Measurements from ENCODE around the gene NEB.

The NEB gene

GRCh38 chr2:151478011-151478410 lies 256.3 kb downstream of the NEB start:
- no peak for DNase-seq (ENCODE audit: low read depth)

- no peak for DNase-seq (ENCODE audit: low read depth)
Measured at GRCh38 chr2:151476287-151476686, 258.0 kb downstream of the NEB start.

DNA sequence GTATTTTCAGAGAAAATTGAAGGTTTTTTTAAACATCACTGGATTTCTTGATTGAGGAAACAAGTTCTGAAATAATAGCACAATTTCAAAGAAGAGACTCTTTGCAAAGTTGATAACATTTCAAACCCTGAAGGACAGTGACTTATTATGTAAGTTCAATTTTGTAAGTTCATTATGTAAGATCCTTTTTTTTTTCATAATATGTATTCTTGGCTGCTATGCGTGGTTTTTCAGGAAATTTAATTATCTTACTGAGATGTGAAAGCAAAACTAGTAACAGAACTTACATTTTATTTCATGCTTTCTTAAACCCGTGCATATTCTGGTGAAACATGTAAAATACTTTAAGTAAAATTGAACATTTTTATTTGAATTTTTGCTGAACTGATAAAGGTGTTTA lies 259.2 kb downstream of the NEB start:
- DNase-seq (ENCODE audit: low read depth): no peak

- no peak for DNase-seq (ENCODE audit: low read depth)
Measured at GRCh38 chr2:151472966-151473365, 261.3 kb downstream of the NEB start.

DNA sequence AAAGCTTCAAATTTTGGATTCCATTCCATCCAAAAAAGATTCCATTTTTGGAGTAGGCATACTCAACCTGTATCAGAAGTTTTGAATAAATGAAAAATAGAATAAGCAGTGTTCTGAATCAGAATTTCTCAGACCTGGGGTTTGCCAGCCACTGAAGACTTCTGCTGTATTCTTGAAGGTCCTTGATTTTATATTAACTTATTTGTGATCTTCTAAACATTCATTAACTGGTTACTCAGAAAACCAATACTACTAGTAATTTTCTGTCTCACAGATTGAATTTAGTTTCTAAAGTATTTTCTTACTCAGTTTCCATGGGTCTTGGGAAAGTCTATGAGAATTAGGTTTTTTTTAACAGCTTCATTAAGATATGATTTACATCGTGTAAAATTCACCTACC lies 263.7 kb downstream of the NEB start:
- no peak for DNase-seq (ENCODE audit: low read depth)

- no peak for DNase-seq (ENCODE audit: low read depth)
Measured at GRCh38 chr2:151465771-151466170, 268.5 kb downstream of the NEB start.

DNA sequence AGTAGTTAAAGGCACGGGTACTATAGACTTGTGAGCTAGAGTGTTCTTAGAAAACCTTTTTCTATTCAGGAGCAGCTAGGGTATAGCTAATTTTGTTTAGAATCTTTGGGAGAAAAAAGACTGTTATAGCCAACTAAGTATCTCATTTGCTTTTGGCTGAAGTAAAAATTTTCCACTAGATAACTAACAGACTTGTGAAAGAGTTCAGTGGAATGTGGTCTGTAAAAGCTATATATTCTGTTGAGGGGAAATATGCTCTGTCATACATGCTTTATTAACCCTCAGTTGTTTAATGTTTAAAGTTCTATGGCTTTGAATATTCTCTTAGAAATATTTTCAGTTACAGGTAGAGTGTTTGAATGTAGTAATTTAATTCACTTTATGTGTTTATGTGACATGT lies 274.9 kb downstream of the NEB start:
- DNase-seq (ENCODE audit: low read depth): no peak

DNA sequence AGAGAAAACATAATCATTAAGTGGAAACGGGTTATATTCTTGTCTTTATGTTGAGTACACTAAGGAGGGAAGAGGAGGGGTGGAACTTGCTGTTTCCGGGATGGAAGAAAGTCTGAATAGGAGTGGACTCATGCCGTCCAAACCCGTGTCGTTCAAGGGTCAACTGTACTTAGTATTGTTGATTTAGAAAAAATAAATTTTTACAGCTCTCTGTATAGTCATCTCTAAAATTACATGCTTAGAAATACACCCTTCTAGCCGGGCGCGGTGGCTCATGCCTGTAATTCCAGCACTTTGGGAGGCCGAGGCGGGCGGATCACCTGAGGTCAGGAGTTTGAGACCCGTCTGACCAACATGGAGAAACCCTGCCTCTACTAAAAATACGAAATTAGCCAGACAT lies 295.1 kb downstream of the NEB start:
- no peak for DNase-seq (ENCODE audit: low read depth)

DNA sequence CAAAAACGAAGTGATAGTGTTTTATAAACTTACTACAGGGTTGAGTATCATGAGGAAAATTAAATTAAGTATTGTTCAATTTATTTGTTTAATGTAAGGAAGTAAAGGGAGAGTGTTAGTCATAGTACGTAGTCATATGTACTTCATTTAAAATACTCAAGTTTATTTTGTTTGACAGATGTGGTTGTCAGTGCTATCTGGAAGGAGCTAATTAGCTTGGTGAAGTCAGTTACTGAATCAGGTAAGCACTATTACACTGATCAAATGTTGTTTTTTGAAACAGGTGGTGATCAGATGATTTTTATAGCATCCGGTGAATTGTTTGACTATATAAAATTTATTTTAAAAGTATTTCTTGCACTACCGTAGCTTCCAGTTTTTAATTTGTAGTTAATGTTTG lies 295.8 kb downstream of the NEB start:
- no peak for DNase-seq (ENCODE audit: low read depth)

DNA sequence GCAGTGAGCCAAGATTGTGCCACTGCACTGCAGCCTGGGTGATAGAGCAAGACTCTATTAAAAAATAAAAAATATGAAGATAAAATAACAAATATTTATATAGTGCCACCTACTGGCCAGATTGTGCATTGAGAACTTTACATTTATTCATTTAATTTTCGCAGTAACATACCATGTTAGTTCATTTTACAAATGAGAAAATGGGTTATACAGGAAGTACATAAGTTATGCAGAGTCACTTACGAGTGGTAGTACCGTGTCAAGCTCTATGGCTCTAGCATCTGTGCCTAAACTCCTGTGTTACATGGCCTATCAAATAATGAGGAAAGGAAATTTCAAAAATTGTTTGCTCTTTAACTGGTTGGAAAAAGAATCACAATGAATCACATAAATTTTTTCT lies 296.6 kb downstream of the NEB start:
- no peak for DNase-seq (ENCODE audit: low read depth)
